GM23338 (cell line): ENCODE results near the gene CALM1. TPM values are rescaled to one million over a fixed set of nuclear protein-coding genes. Genes with fewer than 3 reads are reported as not detected.

Experiments
- ATAC-seq: fragments of 200-7000 bp; cut with Tn5 transposase; 3 replicates; pipeline ENCODE4 v1.9.1; 2020
- DNase-seq: peaks from one replicate; pipeline ENCODE4 v3.0.0-alpha.2; 2015; ENCODE audit warnings: low spot score
- H2AFZ ChIP-seq: fragments of 200-600 bp; sonication (generic); 2 replicates; pipeline ENCODE4 v1.8.0; 2016; ENCODE audit warnings: antibody characterized with exemption, mild to moderate bottlenecking, moderate library complexity
- H3F3A ChIP-seq: fragments of 200-600 bp; sonication (generic); replicated peaks from 2 replicates; pipeline ENCODE4 v1.8.0; 2017; ENCODE audit warnings: antibody characterized with exemption, mixed run types, low read depth
- H3K27ac ChIP-seq: fragments of 200-600 bp; sonication (generic); 2 replicates; pipeline ENCODE4 v1.6.1; 2016; ENCODE audit warnings: low read depth
- H3K27me3 ChIP-seq: fragments of 200-600 bp; sonication (generic); 2 replicates; pipeline ENCODE4 v1.8.0; 2016; ENCODE audit warnings: mild to moderate bottlenecking, mixed run types, moderate library complexity; ENCODE audit not compliant: insufficient read depth
- H3K36me3 ChIP-seq: fragments of 200-600 bp; sonication (generic); 2 replicates; pipeline ENCODE4 v1.8.0; 2016; ENCODE audit warnings: mild to moderate bottlenecking; ENCODE audit not compliant: insufficient read depth
- H3K4me1 ChIP-seq: fragments of 200-600 bp; sonication (generic); 2 replicates; pipeline ENCODE4 v1.8.0; 2016; ENCODE audit warnings: mild to moderate bottlenecking, moderate library complexity; ENCODE audit not compliant: insufficient read depth
- H3K4me2 ChIP-seq: fragments of 200-600 bp; sonication (generic); 2 replicates; pipeline ENCODE4 v1.7.1; 2017; ENCODE audit warnings: mixed run types
- H3K4me3 ChIP-seq: fragments of 200-600 bp; sonication (generic); 2 replicates; pipeline ENCODE4 v1.6.1; 2016; ENCODE audit warnings: mixed run types
- H3K79me2 ChIP-seq: fragments of 200-600 bp; sonication (generic); replicated peaks from 2 replicates; pipeline ENCODE4 v1.8.0; 2017; ENCODE audit warnings: mild to moderate bottlenecking; ENCODE audit not compliant: insufficient read depth
- H3K9me2 ChIP-seq: fragments of 200-600 bp; sonication (generic); 2 replicates; pipeline ENCODE4 v1.8.0; 2017; ENCODE audit not compliant: insufficient read depth
- H4K20me1 ChIP-seq: fragments of 200-600 bp; sonication (generic); replicated peaks from 2 replicates; pipeline ENCODE4 v1.8.0; 2017; ENCODE audit warnings: mild to moderate bottlenecking; ENCODE audit not compliant: insufficient read depth
- H3K27ac Mint-ChIP-seq: 2 replicates; pipeline ENCODE4 v1.8.0; 2020; ENCODE audit warnings: inconsistent platforms, mild to moderate bottlenecking, moderate library complexity, mixed read lengths
- H3K27me3 Mint-ChIP-seq: 3 replicates; pipeline ENCODE4 v1.8.0; 2022; ENCODE audit warnings: low read depth, mild to moderate bottlenecking, moderate library complexity, mixed read lengths, inconsistent platforms; ENCODE audit not compliant: insufficient read depth, poor library complexity
- H3K36me3 Mint-ChIP-seq: 3 replicates; pipeline ENCODE4 v1.8.0; 2021; ENCODE audit warnings: low read depth, mild to moderate bottlenecking, inconsistent platforms, moderate library complexity, mixed read lengths
- H3K4me1 Mint-ChIP-seq: 3 replicates; pipeline ENCODE4 v1.8.0; 2020; ENCODE audit warnings: mild to moderate bottlenecking, inconsistent platforms, mixed read lengths
- H3K4me3 Mint-ChIP-seq: 3 replicates; pipeline ENCODE4 v1.8.0; 2021; ENCODE audit warnings: moderate library complexity, mild to moderate bottlenecking, inconsistent platforms, mixed read lengths
- H3K9me3 Mint-ChIP-seq: 3 replicates; pipeline ENCODE4 v1.8.0; 2020; ENCODE audit warnings: moderate library complexity, mild to moderate bottlenecking, inconsistent platforms, mixed read lengths
- ETS1 ChIP-seq: IDR thresholded peaks from 2 replicates; pipeline ENCODE4 v1.6.1; 2016; ENCODE audit warnings: antibody characterized with exemption
- EZH2 ChIP-seq: fragments of 200-600 bp; sonication (generic); IDR thresholded peaks from one replicate; pipeline ENCODE4 v1.8.0; 2017; ENCODE audit warnings: antibody characterized with exemption, mild to moderate bottlenecking, low read depth; ENCODE audit not compliant: unreplicated experiment
- JUNB ChIP-seq: IDR thresholded peaks from one replicate; pipeline ENCODE4 v1.6.1; 2016; ENCODE audit warnings: antibody characterized with exemption; ENCODE audit not compliant: unreplicated experiment
- NANOG ChIP-seq: IDR thresholded peaks from 2 replicates; pipeline ENCODE4 v1.6.1; 2016; ENCODE audit warnings: antibody characterized with exemption, borderline replicate concordance
- STAT1 ChIP-seq: IDR thresholded peaks from one replicate; pipeline ENCODE4 v1.6.1; 2016; ENCODE audit warnings: antibody characterized with exemption; ENCODE audit not compliant: unreplicated experiment
- ZNF114 ChIP-seq: fragments of 250-450 bp; sonication (Bioruptor Pico); IDR thresholded peaks from 2 replicates; pipeline ENCODE4 v1.5.0; 2020; ENCODE audit warnings: mild to moderate bottlenecking, moderate library complexity
- ZNF331 ChIP-seq: fragments of 250-450 bp; sonication (Bioruptor Pico); IDR thresholded peaks from 2 replicates; pipeline ENCODE4 v1.5.0; 2020; ENCODE audit warnings: low read depth, mild to moderate bottlenecking, moderate library complexity
- polyA plus RNA-seq: library from polyadenylated mRNA; unstranded; fragments of >200 nt; fragmentation: Nextera tagmentation; extraction: Ambion mirVana; gene quantifications from 2 replicates; pipeline ENCODE4 v1.2.1, GENCODE V29; 2016
- total RNA-seq: library from RNA; depleted of rRNA; stranded (reverse); fragments of >200 nt; shearing (Covaris generic); gene quantifications from 2 replicates; pipeline ENCODE4 v1.2.3, GENCODE V29; 2014
- TF ChIP-seq, protein P1 (sequence below): fragments of 250-450 bp; sonication (Bioruptor Pico); IDR thresholded peaks from 2 replicates; pipeline ENCODE4 v1.5.0; 2020; ENCODE audit warnings: mild to moderate bottlenecking, moderate library complexity

Gene CALM1
- total and polyA plus RNA-seq, 2 experiments from 2014 or later: 308 to 2,024 TPM

DNA sequence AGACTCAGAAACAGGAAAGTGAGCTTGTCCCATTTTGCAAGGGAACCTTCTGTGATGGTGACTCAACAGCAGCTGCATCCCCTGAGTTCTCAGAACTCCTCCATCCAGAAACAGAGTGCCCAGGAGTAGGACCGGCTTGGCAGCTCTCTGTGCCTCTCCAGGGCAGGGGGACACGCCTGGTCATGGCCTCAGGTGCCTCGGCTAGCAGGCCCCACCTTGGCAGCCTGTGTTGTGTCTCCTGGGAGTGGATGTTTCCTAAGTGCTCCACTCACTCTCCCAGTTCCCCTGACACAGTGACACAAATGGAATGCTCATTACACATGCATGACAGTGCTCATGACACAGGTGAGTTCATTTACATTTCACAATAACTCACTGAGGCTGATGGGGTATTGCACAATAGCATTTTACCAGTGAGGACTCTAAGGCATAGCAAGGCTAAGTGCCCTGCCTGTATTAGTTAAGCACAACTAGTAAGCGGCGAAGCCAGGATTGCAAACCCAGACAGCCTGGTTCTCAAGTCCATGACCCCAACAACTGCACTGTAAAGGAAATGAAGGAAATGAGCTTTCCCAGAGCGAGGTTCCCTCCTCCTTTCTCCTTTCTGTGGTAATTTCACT, 47.4 kb downstream of the CALM1 start (continued):
- TF ChIP-seq ETS1 (no peak), EZH2 (no peak), JUNB (no peak), ZNF331 (CRISPR knock-in tag) (no peak), ZNF114 (no peak), NANOG (no peak), STAT1 (no peak)
- TF ChIP-seq, protein P1, sequence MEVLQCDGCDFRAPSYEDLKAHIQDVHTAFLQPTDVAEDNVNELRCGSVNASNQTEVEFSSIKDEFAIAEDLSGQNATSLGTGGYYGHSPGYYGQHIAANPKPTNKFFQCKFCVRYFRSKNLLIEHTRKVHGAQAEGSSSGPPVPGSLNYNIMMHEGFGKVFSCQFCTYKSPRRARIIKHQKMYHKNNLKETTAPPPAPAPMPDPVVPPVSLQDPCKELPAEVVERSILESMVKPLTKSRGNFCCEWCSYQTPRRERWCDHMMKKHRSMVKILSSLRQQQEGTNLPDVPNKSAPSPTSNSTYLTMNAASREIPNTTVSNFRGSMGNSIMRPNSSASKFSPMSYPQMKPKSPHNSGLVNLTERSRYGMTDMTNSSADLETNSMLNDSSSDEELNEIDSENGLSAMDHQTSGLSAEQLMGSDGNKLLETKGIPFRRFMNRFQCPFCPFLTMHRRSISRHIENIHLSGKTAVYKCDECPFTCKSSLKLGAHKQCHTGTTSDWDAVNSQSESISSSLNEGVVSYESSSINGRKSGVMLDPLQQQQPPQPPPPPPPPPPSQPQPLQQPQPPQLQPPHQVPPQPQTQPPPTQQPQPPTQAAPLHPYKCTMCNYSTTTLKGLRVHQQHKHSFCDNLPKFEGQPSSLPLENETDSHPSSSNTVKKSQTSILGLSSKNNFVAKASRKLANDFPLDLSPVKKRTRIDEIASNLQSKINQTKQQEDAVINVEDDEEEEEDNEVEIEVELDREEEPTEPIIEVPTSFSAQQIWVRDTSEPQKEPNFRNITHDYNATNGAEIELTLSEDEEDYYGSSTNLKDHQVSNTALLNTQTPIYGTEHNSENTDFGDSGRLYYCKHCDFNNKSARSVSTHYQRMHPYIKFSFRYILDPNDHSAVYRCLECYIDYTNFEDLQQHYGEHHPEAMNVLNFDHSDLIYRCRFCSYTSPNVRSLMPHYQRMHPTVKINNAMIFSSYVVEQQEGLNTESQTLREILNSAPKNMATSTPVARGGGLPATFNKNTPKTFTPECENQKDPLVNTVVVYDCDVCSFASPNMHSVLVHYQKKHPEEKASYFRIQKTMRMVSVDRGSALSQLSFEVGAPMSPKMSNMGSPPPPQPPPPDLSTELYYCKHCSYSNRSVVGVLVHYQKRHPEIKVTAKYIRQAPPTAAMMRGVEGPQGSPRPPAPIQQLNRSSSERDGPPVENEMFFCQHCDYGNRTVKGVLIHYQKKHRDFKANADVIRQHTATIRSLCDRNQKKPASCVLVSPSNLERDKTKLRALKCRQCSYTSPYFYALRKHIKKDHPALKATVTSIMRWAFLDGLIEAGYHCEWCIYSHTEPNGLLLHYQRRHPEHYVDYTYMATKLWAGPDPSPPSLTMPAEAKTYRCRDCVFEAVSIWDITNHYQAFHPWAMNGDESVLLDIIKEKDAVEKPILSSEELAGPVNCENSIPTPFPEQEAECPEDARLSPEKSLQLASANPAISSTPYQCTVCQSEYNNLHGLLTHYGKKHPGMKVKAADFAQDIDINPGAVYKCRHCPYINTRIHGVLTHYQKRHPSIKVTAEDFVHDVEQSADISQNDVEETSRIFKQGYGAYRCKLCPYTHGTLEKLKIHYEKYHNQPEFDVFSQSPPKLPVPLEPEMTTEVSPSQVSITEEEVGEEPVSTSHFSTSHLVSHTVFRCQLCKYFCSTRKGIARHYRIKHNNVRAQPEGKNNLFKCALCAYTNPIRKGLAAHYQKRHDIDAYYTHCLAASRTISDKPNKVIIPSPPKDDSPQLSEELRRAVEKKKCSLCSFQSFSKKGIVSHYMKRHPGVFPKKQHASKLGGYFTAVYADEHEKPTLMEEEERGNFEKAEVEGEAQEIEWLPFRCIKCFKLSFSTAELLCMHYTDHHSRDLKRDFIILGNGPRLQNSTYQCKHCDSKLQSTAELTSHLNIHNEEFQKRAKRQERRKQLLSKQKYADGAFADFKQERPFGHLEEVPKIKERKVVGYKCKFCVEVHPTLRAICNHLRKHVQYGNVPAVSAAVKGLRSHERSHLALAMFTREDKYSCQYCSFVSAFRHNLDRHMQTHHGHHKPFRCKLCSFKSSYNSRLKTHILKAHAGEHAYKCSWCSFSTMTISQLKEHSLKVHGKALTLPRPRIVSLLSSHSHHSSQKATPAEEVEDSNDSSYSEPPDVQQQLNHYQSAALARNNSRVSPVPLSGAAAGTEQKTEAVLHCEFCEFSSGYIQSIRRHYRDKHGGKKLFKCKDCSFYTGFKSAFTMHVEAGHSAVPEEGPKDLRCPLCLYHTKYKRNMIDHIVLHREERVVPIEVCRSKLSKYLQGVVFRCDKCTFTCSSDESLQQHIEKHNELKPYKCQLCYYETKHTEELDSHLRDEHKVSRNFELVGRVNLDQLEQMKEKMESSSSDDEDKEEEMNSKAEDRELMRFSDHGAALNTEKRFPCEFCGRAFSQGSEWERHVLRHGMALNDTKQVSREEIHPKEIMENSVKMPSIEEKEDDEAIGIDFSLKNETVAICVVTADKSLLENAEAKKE: no peak

DNA sequence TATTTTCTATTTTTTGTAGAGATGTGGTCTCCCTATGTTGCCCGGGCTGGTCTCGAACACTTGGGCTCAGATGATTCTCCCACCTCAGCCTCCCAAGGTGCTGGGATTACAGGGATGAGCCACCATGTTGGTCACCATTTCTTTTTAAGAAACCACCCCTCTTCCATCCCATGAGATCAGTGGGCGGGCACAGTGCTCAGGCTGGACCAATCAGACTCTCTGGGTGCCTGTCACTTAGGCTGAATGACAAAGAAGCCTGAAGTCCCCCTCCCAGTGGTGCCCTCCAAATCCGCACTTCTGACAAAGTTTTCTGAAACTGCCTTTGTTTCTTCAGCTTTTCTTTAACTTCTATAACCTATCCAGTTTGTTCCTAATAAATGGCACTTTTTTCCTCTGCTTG, 48.2 kb downstream of the CALM1 start:
- TF ChIP-seq, protein P1: no peak
- no peak for TF ChIP-seq JUNB
- H3K27ac Mint-ChIP-seq: no peak overlapping the region
- peaks cover 7% of the 10 kb centered on the region for H3K27me3 Mint-ChIP-seq
- no peak overlapping the region for H2AFZ ChIP-seq
- peak; percentile 73 for ATAC-seq
- no peaks in the 10 kb centered on the region for H3K36me3 ChIP-seq
- H3K4me1 Mint-ChIP-seq: peaks cover 29% of the 10 kb centered on the region
- no peaks in the 10 kb centered on the region for H3K27me3 ChIP-seq
- H3K36me3 Mint-ChIP-seq: peaks cover 4% of the 10 kb centered on the region
- no peak overlapping the region for H3K4me3 Mint-ChIP-seq
- no peak overlapping the region for H3K4me3 ChIP-seq
- peaks cover 31% of the 10 kb centered on the region for H3K4me1 ChIP-seq
- no peaks in the 10 kb centered on the region for H3K79me2 ChIP-seq
- H3K9me3 Mint-ChIP-seq: peaks cover 15% of the 10 kb centered on the region
- no peaks in the 10 kb centered on the region for H4K20me1 ChIP-seq
- H3F3A ChIP-seq: no peaks in the 10 kb centered on the region; the same call in 1 of the 2 replicates
- H3K9me2 ChIP-seq: 0 out of 2 replicates have a peak, but pooled peaks cover 3% of the 10 kb centered on the region
- H3K4me2 ChIP-seq: no peak overlapping the region
- no peak overlapping the region for H3K27ac ChIP-seq
- DNase-seq: peak; percentile 71
